ENCODE data around the gene COLEC12.

Gene COLEC12

DNA sequence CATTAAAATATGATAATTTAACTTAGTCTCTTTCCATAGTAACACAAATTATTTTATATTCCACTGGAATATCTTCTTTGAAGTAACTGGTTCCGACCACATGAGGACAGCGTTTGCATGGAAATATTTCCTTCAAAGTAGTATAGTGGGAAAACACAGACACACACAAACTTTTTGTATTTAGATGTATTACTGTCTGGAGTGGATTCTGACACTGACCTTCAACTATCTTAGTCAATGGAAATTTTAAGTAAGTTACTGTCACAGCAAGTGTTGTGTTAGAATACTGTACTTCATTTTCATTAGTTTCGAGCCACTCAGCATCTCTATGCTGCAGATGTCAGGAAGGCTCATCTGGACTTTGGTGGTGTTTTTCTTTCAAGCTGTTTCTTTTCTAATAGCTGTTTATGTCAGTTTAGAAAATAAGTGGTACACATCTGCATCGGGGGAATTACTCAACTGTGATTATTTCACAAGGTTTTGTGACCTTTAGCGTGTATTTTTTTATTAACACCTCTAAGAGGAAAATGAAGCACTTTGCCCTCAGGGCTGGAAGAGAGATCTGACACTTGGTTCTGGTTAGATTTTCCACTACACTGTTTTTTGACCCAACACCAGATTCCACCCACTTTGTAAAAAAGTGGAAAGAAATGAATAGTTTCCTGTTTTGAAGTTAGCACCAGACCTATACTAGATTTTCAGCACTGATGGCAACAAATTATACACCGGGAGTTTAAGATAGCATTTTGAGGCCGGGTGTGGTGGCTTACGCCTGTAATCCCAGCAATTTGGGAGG lies 213.8 kb downstream of the COLEC12 start:
- TF ChIP-seq, protein P1, sequence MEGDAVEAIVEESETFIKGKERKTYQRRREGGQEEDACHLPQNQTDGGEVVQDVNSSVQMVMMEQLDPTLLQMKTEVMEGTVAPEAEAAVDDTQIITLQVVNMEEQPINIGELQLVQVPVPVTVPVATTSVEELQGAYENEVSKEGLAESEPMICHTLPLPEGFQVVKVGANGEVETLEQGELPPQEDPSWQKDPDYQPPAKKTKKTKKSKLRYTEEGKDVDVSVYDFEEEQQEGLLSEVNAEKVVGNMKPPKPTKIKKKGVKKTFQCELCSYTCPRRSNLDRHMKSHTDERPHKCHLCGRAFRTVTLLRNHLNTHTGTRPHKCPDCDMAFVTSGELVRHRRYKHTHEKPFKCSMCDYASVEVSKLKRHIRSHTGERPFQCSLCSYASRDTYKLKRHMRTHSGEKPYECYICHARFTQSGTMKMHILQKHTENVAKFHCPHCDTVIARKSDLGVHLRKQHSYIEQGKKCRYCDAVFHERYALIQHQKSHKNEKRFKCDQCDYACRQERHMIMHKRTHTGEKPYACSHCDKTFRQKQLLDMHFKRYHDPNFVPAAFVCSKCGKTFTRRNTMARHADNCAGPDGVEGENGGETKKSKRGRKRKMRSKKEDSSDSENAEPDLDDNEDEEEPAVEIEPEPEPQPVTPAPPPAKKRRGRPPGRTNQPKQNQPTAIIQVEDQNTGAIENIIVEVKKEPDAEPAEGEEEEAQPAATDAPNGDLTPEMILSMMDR (IDR thresholded peaks at IDR 0.05): peak; percentile 82

DNA sequence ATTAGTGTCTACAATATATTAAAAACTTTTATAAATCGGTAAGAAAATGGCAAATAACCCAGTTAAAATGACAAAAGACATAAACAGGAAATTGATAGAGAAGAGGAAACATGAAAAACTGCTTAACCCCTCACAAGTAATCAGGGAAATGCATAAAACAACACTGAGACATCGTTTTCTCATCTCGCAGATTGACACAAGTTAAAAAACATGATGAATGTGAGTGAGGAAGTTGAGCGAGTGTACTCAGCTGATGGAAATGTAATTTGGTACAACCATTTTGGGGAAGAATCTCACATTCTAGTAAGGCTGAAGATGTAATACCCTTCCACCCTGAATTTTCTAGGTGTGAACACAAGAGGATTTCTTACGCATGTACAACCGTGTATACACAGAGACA lies 214.7 kb downstream of the COLEC12 start:
- TF ChIP-seq, protein P1 (IDR thresholded peaks at IDR 0.05): no peak

DNA sequence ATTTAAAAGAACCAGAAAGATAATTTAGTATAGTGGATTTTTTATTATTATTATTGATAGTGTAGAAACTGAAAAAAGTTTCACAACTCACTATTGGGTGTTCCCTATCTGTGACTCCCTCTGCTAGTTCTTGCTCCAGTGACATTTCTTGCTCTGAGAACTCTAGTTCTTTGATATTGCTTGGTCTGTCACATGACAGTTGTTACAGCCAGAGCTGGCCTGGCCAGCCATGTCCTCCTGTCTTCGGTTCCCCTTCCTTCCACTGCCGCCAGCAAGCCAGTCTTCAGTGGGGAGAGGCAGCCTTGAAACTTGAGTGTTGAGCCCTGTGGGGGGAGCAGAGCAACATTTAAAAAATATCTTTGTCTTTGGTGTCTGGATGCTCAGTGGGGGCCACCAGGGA lies 225.0 kb downstream of the COLEC12 start:
- TF ChIP-seq, protein P1 (IDR thresholded peaks at IDR 0.05): no peak

DNA sequence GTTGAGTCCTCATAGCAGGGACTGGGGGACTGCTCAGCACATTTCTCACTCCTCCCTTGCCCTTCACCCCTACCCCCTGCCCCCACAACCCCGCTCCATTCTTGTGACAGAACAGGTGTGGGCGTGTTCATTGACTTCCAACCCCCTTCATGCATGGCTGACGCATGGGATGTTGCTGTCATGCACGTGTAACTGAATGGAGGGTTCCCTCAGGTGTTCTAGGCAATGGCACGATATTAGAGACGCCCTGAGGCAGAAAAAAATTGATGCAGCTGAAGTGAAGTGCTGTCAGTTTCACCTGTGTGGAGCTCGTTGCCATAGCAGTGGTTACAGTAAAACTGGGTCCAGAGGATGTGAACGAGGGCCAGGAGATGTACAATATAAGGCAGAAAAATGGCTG lies 226.2 kb downstream of the COLEC12 start:
- TF ChIP-seq, protein P1 (IDR thresholded peaks at IDR 0.05): no peak

DNA sequence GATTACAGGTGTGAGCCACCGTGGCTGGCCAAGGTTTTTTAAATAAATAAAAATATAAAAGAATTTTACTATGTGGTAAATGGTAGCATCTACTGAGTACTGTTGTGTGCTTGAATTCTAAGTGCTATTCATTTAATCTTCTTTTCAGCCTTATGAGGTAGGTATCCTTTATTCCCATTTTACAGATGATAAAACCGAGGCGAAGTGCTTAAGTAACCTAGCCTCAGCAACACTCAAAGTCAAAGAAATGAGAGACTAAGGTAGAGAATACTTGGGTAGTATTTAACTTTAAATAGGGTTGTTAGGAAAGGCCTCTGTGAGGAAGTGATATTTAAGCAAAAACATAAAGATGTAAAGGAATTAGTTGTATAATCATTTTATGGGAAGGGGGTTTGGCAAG lies 227.0 kb downstream of the COLEC12 start:
- TF ChIP-seq, protein P1 (IDR thresholded peaks at IDR 0.05): no peak

DNA sequence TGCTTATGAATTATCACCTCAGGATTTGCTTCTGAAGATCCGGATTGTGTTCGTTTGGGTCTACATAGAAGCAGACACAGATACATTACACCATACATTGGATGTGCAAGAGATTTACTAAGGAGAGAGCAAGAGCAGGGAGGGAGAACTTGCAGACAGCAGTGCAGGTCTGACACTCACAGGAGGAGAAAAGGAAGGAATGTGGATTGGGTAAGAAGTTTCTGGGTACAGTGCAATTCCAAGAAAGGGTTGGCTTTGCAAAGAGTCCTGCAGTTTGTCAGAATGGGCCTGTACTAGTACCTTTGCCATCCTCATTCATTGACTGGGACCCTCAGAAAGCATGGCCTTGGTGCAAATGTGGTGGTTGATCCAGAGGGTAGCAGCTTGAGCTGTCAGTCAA lies 227.9 kb downstream of the COLEC12 start:
- TF ChIP-seq, protein P1 (IDR thresholded peaks at IDR 0.05): no peak

DNA sequence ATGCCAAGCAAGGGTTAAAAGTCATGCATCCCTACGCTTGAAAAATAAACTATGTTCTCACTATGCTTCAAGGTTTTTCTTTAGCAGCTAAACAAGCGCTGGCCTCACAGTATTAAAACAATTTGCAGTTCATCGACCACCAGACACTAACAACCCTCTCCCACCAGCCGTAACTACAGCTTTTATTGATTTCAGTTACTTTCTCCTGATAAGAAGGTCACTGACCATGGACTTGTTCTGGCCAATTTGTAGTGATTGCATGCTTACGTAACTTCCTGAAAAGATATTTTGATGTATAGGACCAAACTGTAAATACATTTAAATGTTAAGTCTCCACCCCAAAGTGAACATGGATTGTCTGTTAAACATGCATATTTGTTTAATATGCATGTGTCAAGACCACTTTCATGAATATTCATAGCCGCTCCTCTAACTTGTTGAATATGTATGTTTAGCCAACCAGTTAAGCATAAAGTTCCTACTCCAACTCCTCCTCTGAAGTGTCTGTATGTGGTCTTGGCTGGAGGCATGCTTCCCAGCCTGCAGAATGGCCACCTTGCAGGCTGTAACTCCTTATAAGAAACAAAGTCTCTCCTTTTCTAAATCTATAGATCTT lies 230.9 kb downstream of the COLEC12 start:
- TF ChIP-seq, protein P1 (IDR thresholded peaks at IDR 0.05): no peak

Data from LNCAP (cell line).